ENCODE data around the gene PRKCE. TPM values are rescaled to one million over a fixed set of nuclear protein-coding genes. Genes with fewer than 3 reads are reported as not detected.

The PRKCE gene
- total RNA-seq, 1 experiment from 2014 or later = 1.3 TPM

GRCh38 chr2:45643543-45644542 lies 7.6 kb upstream of the PRKCE start:
- Histone ChIP-seq H3K23me2 (ENCODE audit: insufficient read length, low read depth, low read length, poor library complexity, severe bottlenecking) (no peaks in the 10 kb centered on the region), H2BK15ac (ENCODE audit: low read depth, low read length) (no peak overlapping the region), H4K8ac (replicated peaks; ENCODE audit: insufficient read length, low read depth, low read length) (no peak overlapping the region), H3T11ph (ENCODE audit: low read length) (no peak overlapping the region), H3K4me1 (ENCODE audit: insufficient read depth, low read length) (peaks cover 4% of the 10 kb centered on the region), H2AK5ac (ENCODE audit: insufficient read length, low read length) (no peak overlapping the region), H4K20me1 (ENCODE audit: control insufficient read depth, insufficient read depth, insufficient read length) (no peaks in the 10 kb centered on the region), H3K4me2 (ENCODE audit: insufficient read depth, insufficient read length, low read length) (peak overlapping the region; percentile 32), H3K27me3 (ENCODE audit: insufficient read depth, low read length) (peaks cover 12% of the 10 kb centered on the region), H3K14ac (ENCODE audit: insufficient read depth, low read length) (no peak overlapping the region; the same call in 1 of the 2 replicates), H4K91ac (ENCODE audit: insufficient read length, low read depth, low read length) (no peak overlapping the region), H3K27ac (ENCODE audit: insufficient read length, low read depth, low read length) (no peak overlapping the region), H3K56ac (ENCODE audit: insufficient read length, low read depth, low read length) (no peak overlapping the region), H3K79me1 (ENCODE audit: insufficient read depth, low read depth, low read length, poor library complexity, severe bottlenecking) (no peaks in the 10 kb centered on the region), H2BK12ac (ENCODE audit: insufficient read length, low read depth, low read length) (no peak overlapping the region), H3K9me3 (ENCODE audit: control insufficient read depth, low read depth, low read length) (no peaks in the 10 kb centered on the region), H2BK20ac (ENCODE audit: low read depth, low read length, poor library complexity, severe bottlenecking) (no peak overlapping the region), H3K79me2 (ENCODE audit: insufficient read depth, low read length) (no peaks in the 10 kb centered on the region), H3K23ac (ENCODE audit: insufficient read length, low read depth, low read length) (no peak overlapping the region), H3K18ac (ENCODE audit: insufficient read length, low read depth, low read length) (no peak overlapping the region), H2AFZ (ENCODE audit: low read length) (no peak overlapping the region), H3K4ac (ENCODE audit: low read depth, low read length) (no peak overlapping the region), H2BK120ac (ENCODE audit: low read depth, low read length, poor library complexity, severe bottlenecking) (no peak overlapping the region), H3K9ac (ENCODE audit: extremely low read depth, insufficient read length, low read length) (no peak overlapping the region), H4K5ac (ENCODE audit: insufficient read length, low read depth, low read length) (no peak overlapping the region), H2BK5ac (ENCODE audit: insufficient read length, low read length) (no peak overlapping the region)
- peak; percentile 99 for TF ChIP-seq CTCF (conservative IDR thresholded peaks at IDR 0.05)
- H3K9me3 Mint-ChIP-seq = no peaks in the 10 kb centered on the region
- peak; percentile 78 for DNase-seq
- peaks cover 95% of the 10 kb centered on the region for H3K27me3 Mint-ChIP-seq (ENCODE audit: low read depth)
- H3K4me1 Mint-ChIP-seq = peaks cover 15 to 21% of the 10 kb centered on the region in 2 experiments
- no peak overlapping the region for H3K27ac Mint-ChIP-seq
- no CpG with 5 or more reads among the region's 49 CpGs for WGBS (ENCODE audit: extremely low coverage, insufficient read length, low lambda C conversion rate)
- no peaks in the 10 kb centered on the region for H3K36me3 Mint-ChIP-seq (ENCODE audit: insufficient read depth in 1 of 3, low read depth in 3 of 3)
- peak overlapping the region; percentile 53 to 61; a peak in 4 of 5 replicates for H3K4me3 Mint-ChIP-seq
